ENCODE measurements around the gene LRRC75B. TPM values are rescaled to one million over a fixed set of nuclear protein-coding genes. Genes with fewer than 3 reads are reported as not detected.
A peak's percentile ranks its signal among the peaks of the same experiment; 100 is the strongest.
"Not testable (repeated sequence)": the region's sequence is repeated elsewhere in the genome, so short reads cannot be mapped to it uniquely, and the experiment has no call there.

Gene LRRC75B
- total RNA-seq, 1 donor, result 6.0 TPM

DNA sequence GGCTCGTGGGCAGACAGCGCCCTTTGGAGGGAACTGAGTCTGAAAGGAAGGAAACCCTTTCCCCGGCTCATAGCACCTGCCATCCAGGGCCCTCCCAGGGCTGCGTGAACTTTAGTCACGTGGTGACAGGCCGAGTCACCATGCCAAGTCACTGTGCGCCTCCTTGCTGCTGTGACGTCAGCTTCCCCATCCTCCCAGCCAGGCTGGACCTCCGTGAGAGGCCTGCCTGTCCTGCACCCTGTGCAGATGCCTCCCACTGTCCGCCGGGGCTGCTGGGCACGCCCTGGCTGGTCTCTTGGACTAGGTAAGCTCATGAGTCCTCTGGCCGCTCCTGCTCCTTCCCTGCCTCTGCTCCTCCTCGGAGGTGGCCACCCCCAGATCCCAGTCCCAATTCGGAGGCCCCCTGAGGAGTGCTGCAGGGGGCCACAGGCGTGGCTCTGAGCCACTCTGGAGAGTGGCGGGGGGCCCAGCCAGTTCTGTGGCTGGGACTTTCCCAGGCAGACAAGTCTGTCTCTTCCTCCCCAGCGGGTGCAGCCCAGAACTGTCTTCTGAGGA is 14.6 kb upstream of the LRRC75B start:
- DNase-seq (ENCODE audit: low read depth), result peak; percentile 4
- H3K4me3 ChIP-seq (ENCODE audit: low read depth, low read length), result not testable (repeated sequence)

DNA sequence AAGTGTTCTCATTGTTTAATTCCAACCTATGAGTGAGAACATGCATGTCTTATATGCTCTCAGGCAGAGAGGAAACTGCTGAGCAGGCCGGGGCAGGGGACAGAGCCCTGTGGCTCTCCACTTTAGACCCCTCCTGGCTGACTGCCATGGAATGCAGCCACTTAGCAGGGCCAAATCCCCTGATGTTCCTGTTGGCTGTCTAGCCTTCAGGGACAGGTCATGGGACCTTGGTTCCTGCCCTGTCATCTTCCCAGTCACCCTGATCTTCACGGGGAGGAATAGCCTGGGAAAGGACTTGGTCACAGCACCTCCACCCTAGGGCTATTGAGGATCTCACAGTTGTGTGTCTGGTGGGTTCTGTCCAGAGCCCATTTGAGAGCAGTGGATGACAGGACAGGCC is 13.5 kb upstream of the LRRC75B start:
- not testable (repeated sequence) for H3K4me3 ChIP-seq (ENCODE audit: low read depth, low read length); DNase-seq (ENCODE audit: low read depth)

DNA sequence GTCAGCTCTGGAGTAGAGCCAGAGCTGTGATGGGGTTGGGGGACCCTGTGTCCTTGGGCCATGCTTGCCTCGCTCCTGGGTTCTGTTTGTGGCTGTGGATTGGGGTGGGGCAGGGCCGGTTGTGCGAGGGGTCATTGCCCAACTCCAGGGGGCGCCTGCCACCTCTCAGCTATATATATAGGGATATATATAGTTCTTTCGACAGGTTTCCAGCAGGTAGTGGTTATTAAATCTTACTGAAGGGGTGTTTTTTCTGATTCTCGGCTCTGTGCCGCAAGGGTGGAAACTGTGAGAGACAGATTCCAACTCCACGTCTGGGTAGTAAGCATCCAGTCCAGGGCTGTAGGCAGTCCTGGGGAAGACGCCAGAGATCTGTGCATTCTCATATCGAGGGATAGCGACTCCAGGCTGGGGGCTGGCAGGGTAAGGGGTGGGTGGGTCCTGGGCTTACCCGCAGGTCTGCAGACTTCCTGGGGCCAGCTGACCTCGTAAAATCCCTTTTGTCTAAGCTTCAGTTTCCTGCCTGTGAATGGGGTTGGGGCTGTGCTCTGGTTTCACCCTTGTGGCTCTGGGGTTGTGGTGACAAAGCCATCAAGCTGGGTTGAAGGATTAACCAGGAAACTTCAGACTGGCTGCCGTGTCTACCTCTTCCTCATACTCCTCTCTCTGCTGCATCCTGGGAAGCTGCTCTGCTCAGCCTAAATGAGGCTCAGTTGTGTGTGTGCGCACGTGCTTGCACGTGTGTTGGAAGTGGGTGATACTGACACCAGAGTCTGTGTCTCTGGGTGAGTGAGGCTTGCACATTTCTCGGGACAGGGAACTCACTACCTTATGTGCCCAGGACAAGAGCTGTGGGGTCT is 11.1 kb upstream of the LRRC75B start:
- H3K4me3 ChIP-seq (ENCODE audit: low read depth, low read length), result not testable (repeated sequence)
- TF ChIP-seq, protein P1, sequence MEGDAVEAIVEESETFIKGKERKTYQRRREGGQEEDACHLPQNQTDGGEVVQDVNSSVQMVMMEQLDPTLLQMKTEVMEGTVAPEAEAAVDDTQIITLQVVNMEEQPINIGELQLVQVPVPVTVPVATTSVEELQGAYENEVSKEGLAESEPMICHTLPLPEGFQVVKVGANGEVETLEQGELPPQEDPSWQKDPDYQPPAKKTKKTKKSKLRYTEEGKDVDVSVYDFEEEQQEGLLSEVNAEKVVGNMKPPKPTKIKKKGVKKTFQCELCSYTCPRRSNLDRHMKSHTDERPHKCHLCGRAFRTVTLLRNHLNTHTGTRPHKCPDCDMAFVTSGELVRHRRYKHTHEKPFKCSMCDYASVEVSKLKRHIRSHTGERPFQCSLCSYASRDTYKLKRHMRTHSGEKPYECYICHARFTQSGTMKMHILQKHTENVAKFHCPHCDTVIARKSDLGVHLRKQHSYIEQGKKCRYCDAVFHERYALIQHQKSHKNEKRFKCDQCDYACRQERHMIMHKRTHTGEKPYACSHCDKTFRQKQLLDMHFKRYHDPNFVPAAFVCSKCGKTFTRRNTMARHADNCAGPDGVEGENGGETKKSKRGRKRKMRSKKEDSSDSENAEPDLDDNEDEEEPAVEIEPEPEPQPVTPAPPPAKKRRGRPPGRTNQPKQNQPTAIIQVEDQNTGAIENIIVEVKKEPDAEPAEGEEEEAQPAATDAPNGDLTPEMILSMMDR (IDR thresholded peaks at IDR 0.05; ENCODE audit: insufficient read depth, low read length), result peak; percentile 8
- DNase-seq (ENCODE audit: low read depth), result peak; percentile 16

DNA sequence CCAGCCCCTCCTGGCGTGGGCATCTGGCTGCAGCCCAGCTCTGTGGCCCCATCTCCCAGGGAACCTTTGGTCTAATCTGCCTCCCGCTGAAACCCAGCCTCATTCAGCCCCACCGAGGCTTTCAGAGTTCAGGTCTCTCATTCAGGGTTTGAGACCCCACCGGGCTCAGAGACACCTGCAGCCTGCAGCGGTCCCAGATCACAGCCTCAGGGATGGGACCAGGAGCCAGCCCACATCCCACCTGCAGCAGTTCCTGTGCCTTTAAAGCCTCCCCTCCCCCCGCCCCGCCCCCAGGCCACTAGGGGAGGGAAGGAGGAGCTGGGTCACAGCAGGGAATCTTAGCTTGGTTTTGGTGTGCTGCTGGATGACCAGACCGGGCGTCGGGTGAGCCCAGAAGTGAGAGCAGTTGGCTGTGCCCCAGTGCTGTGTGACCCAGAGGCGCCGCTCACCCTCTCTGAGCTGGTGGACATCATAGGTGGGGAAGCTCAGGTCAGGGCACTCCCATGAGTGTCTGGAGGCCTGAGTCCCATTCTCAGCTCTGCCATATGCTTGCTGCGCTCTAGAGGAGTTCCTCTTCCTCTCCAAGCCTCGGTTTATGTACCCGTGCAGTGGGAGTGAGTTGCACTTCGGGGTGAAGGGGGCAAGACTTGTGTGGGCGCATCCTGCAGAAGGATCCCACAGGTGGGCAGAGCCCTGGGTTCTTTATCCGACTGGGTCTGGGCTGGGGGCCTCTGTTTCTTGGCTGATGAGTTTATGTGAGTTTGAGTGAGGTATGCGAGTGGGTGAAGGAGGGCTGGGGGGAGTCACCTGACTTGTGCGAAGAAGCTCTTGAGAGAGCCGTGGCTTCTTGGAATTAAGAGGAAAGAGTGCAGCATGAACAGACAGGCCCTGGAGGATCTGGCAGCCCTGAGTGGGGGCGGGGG is 10.2 kb upstream of the LRRC75B start, which contains the start of gene GGT1:
Gene GGT1 (plus strand): TSS at position 347 of the 923 bp plus-strand sequence. CDS start 7,889 bp downstream, outside the sequence.
- H3K4me3 ChIP-seq (ENCODE audit: low read depth, low read length); DNase-seq (ENCODE audit: low read depth): not testable (repeated sequence)

DNA sequence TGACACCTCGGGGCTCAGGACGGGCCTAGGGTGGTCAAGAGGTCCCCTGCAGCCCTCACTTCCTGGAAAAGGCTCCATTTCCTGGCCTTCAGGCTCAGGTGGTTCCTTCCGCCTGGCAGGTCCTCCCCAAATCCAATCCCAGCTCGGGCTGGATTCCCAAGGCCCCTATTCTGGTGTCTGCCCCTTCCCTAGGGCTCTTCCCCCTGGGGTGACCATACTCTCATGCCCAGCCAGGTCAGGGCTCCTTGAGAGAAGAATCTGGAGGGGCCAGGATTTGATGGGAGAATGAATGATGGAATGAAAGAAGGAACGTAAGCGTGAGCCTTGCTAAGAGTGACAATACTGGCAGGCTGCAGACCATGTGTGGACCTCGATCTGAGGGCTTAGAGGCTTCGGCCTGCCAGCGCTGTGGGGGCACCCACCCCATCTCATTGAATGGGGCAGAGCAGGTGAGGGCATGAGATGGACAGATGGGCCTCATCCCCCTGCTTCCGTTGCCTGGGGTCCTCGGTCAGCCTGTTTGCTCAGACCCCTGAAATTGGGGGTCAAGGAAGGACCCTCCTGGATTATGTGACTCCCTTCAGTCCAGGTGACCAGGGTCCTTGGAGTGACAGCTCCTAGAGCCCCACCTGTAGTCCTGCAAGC is 9.4 kb upstream of the LRRC75B start:
- H3K4me3 ChIP-seq (ENCODE audit: low read depth, low read length); DNase-seq (ENCODE audit: low read depth): not testable (repeated sequence)

DNA sequence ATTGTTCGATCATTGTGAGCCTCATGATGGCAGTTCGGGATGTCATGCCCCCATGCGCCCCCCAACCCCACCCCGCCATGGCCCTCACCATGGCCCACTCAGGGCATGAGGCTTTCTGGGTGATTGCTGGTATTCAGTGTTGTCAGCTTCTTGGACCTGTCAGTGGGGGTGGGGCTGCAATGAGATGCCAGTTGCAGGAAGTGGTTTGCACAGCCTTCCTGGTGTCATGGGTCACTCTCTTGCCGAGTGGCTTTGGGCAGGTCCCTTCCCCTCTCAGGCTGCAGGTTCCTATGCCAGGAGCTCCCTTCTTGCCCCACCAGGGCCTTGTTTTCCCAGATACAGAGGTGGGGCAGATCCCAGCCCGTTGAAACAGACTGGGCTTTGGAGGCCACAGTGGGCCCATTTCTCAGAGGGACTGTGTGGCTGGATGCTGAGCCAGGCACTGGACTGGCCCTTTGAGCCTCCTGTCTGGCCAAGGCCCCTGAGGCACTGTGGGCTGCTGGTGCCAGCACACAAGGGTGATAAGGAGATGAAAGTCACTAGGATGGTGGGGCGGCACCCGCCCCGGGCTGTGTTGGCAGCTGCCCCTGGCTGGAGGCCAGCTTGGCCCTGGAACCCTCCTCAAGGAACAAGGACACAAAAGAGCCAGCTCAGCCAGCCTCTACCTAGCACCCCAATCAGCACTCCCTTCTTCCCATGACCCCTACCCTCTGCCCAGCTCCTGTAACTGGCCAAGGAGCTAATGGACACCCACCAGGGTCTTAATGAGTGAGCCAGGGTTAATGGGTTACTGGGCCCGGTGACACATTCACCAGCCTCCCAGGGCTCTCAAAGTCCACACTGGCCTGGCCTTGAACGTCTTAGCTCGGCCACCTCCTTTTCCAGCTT is 8.6 kb upstream of the LRRC75B start:
- no peak for DNase-seq (ENCODE audit: low read depth)
- H3K4me3 ChIP-seq (ENCODE audit: low read depth, low read length), result no peak overlapping the region
- TF ChIP-seq, protein P1 (IDR thresholded peaks at IDR 0.05; ENCODE audit: insufficient read depth, low read length), result no peak

DNA sequence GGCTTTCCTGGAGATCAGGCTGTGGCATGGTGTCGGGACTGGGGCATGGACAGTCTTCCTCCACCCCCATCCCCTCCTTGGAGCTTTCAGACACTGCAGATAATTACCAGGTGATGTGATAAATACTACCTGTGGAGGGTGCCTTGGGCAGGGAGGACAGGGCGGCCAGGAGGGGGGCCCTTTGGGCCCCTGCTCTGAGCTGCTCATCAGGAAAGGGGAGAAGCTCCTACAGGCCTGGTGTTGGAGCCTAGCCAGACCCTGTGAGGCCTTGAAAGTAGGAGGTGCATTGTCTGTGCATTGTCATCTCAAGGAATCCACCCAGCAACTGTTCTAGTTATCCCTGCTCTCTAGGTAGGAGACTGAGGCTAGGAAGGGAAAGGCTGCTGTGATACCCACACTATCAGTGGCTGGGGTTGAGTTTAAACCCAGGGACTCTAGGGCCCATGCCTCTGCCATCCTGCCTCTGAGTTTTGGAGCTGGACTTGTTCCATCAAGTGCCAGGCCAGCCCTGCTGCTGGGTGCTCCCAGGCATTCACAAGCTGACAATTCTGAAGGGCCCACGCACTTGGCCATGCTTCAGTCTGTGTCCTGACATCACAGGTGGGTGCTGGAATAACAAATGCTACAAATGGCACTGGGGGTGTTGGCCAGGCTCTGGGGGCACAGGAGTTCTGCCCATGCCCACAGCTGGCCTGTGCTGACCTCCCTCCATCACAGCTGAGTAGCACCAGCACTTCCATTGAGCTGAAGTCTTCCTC is 7.3 kb upstream of the LRRC75B start:
- DNase-seq (ENCODE audit: low read depth); H3K4me3 ChIP-seq (ENCODE audit: low read depth, low read length): not testable (repeated sequence)

DNA sequence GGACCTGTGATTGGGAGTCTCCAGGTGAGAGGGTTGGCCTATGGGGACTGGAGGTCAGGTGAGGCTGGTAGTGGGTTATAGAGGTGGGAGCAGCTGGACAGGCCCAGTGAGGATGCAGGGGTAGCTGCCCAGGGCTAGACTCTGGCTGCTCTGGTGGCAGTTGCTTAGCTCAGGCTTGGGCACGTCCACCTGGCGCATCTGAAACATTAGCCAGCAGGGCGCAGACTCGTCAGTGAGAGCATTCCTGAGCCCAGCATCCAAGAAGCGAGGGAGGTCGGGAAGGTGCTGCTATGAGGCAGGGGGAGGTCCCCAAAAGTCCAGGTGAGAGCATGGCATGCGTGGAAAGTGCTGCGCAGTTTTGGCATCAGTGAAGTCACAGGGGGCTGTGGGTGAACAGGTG is 6.6 kb upstream of the LRRC75B start:
- no peak for DNase-seq (ENCODE audit: low read depth)
- no peak overlapping the region for H3K4me3 ChIP-seq (ENCODE audit: low read depth, low read length)
- TF ChIP-seq, protein P1 (IDR thresholded peaks at IDR 0.05; ENCODE audit: insufficient read depth, low read length), result no peak

DNA sequence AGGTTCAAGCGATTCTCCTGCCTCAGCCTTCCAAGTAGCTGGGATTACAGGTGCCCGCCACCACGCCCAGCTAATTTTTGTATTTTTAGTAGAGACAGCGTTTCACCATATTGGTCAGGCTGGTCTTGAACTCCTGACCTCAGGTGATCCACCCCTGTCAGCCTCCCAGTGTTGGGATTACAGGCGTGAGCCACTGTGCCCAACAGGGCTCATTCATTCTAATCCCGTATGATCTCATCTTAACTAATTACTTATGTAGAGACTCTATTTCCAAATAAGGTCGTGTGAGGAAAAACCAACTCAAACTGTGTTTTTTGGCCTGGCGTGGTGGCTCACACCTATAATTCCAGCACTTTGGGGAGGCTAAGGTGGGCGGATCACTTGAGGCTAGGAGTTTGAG is 4.2 kb upstream of the LRRC75B start:
- not testable (repeated sequence) for DNase-seq (ENCODE audit: low read depth); H3K4me3 ChIP-seq (ENCODE audit: low read depth, low read length)

Measured in fibroblast of the aortic adventitia (primary cell).